A673 (cell line): ENCODE measurements around the gene ZNF827. TPM values are rescaled to one million over a fixed set of nuclear protein-coding genes. Genes with fewer than 3 reads are reported as not detected.

Experiments
- BruUV-seq: library from RNA; stranded (reverse); fragments of 400-500 nt; replicated peaks from 2 replicates; lab custom pipeline; 2021; lab: Mats Ljungman, UMichigan
- CTCF ChIA-PET: fragments of 300-600 bp; sonication (Branson Sonifier 250); formaldehyde crosslinking; loops from one replicate; lab custom pipeline; 2022; ENCODE audit warnings: antibody characterized with exemption; lab: Charles Lee
- POLR2A ChIA-PET: fragments of 300-600 bp; sonication (Branson Sonifier 250); formaldehyde crosslinking; loops from one replicate; lab custom pipeline; 2022; ENCODE audit warnings: antibody characterized with exemption; ENCODE audit not compliant: low non-redundant PET; lab: Charles Lee
- DNase-seq: peaks from one replicate; pipeline ENCODE4 v3.0.0-alpha.2; 2015; ENCODE audit warnings: low spot score
- H3K27ac ChIP-seq: fragments of 200-600 bp; sonication (generic); 2 replicates; pipeline ENCODE4 v1.5.1; 2016; ENCODE audit warnings: mixed run types, low read depth, mild to moderate bottlenecking, mixed read lengths, antibody characterized with exemption, low read length; ENCODE audit not compliant: poor library complexity, severe bottlenecking
- H3K27me3 ChIP-seq: fragments of 200-600 bp; sonication (generic); replicated peaks from 2 replicates; pipeline ENCODE4 v1.6.1; 2017; ENCODE audit warnings: mixed run types, low read depth, mild to moderate bottlenecking, mixed read lengths, antibody characterized with exemption, low read length; ENCODE audit not compliant: insufficient read depth, poor library complexity
- H3K36me3 ChIP-seq: fragments of 200-600 bp; sonication (generic); 2 replicates; pipeline ENCODE4 v1.6.1; 2016; ENCODE audit warnings: mixed run types, mild to moderate bottlenecking, mixed read lengths, antibody characterized with exemption, low read length; ENCODE audit not compliant: insufficient read depth, poor library complexity, severe bottlenecking
- H3K4me1 ChIP-seq: fragments of 200-600 bp; sonication (generic); 2 replicates; pipeline ENCODE4 v1.6.1; 2017; ENCODE audit warnings: mixed run types, mild to moderate bottlenecking, mixed read lengths, antibody characterized with exemption, low read length; ENCODE audit not compliant: insufficient read depth, poor library complexity, severe bottlenecking
- H3K4me3 ChIP-seq: fragments of 200-600 bp; sonication (generic); 2 replicates; pipeline ENCODE4 v1.5.1; 2016; ENCODE audit warnings: low read depth, mixed run types, mild to moderate bottlenecking, mixed read lengths, low read length; ENCODE audit not compliant: poor library complexity, severe bottlenecking
- H3K9me3 ChIP-seq: fragments of 200-600 bp; sonication (generic); 2 replicates; pipeline ENCODE4 v1.6.1; 2016; ENCODE audit warnings: mixed run types, low read depth, mild to moderate bottlenecking, mixed read lengths, antibody characterized with exemption, low read length; ENCODE audit not compliant: poor library complexity, severe bottlenecking
- CTCF ChIP-seq: fragments of 300-800, 200-600 bp; sonication (generic); conservative IDR thresholded peaks from 2 replicates; pipeline ENCODE4 v1.5.1; 2017; ENCODE audit warnings: low read depth, mild to moderate bottlenecking, antibody characterized with exemption, low read length, moderate library complexity, mixed read lengths
- EZH2 ChIP-seq: fragments of 200-600 bp; sonication (generic); IDR thresholded peaks from 2 replicates; pipeline ENCODE4 v1.6.1; 2017; ENCODE audit warnings: borderline replicate concordance, low read depth, mild to moderate bottlenecking, mixed read lengths, antibody characterized with exemption, low read length; ENCODE audit not compliant: poor library complexity, severe bottlenecking
- intact Hi-C: fragments of 100-400 bp; cut with micrococcal nuclease; formaldehyde crosslinking; loops from one replicate; pipeline ENCODE4 v1.10.0; 2022; ENCODE audit not compliant: unreplicated experiment
- total RNA-seq: library from RNA; stranded (reverse); gene quantifications from 2 replicates; pipeline ENCODE4 v1.2.3, GENCODE V29; 2021

The ZNF827 gene
- total RNA-seq, 1 experiment from 2014 or later, result 20.0 TPM

DNA sequence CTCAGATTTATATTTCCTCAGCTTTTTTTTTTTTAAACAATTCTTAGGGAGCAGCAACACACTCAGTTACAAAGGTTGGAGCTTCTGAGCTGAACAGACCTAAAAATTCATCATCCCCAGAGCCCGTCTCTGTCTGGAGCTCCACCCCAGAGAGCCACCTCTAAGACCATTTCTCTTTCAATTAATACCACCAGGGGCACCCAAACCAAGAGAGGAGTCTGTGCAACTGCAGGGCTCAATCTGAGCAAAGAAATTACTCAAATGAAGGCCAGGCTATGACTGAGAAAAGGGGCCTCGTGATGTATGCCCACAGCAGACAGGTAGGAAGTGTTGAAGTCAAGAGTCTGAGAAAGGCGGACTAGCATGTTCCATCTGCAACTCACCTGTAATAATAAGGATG is 163.2 kb downstream of the ZNF827 start:
- Histone ChIP-seq H3K4me1 (no peaks in the 10 kb centered on the region), H3K9me3 (no peaks in the 10 kb centered on the region), H3K36me3 (peaks cover 12% of the 10 kb centered on the region), H3K27me3 (no peaks in the 10 kb centered on the region), H3K27ac (no peak overlapping the region), H3K4me3 (no peak overlapping the region)
- POLR2A ChIA-PET, result no interaction called here
- intact Hi-C loops, result no loop called here
- DNase-seq, result no peak
- BruUV-seq, result no TSS peak
- CTCF ChIA-PET, result no interaction called here
- TF ChIP-seq EZH2 (no peak), CTCF (0 out of 2 replicates have a peak, but pooled peaks have one; percentile 16)

DNA sequence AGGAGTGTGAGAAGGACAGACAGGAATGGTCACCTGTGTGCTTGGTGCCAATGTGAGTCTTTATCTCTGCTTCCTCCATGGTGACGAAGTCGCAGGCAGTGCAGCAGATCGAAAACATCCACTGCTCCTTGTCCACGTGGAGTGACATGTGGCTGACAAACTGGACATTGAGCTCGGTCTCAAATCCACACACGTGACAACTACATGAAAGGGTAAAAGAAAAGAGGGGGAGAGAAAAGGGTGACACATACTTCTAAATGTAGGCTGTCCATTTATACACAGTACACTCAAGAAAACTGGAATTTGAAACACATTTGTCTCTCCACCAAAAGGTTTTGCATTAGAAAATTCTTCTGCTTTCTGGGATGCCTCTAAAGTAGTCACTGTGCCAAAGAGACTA is 164.2 kb downstream of the ZNF827 start:
- Histone ChIP-seq H3K4me1 (no peaks in the 10 kb centered on the region), H3K4me3 (no peak overlapping the region), H3K27me3 (no peaks in the 10 kb centered on the region), H3K27ac (no peak overlapping the region), H3K36me3 (peaks cover 12% of the 10 kb centered on the region), H3K9me3 (no peaks in the 10 kb centered on the region)
- BruUV-seq, result no TSS peak
- CTCF ChIA-PET, result no interaction called here
- no peak for DNase-seq
- POLR2A ChIA-PET, result no interaction called here
- intact Hi-C loops, result no loop called here
- TF ChIP-seq EZH2 (no peak), CTCF (no peak)

DNA sequence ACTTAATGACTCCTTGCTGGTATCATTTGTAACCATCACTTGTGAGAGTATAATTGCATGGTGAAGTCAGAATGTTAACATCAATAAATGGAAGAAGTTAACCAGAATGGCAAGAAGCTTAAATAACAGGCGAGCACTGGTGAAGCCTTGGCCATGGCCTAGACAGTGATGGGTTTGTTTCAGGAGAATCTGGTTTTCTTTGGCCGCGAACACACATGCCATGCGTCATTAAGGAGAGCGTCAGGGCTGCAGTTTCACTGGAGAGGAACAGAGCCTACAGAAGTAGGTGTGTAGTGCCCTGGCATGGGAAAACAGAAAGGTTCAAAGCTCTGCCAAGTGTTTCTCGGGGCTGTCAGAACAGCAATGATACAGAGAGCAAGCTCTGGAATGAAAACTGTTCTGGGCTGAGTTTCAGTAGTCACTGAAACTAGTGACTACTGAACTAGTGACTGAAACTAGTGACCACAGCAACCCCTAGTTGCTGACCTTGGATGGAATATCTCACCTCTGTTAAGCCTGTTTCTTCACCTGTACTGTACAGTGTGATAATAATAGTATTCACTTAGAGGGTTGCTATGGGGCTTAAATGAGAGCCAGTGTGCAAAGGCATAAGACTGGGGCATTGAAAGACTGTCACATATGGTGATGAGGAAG is 164.9 kb downstream of the ZNF827 start:
- Histone ChIP-seq H3K36me3 (peaks cover 12% of the 10 kb centered on the region), H3K27ac (no peak overlapping the region), H3K9me3 (no peaks in the 10 kb centered on the region), H3K4me3 (no peak overlapping the region), H3K4me1 (no peaks in the 10 kb centered on the region), H3K27me3 (no peaks in the 10 kb centered on the region)
- intact Hi-C loops, result no loop called here
- TF ChIP-seq CTCF, result no peak
- TF ChIP-seq EZH2, result no peak
- POLR2A ChIA-PET, result no interaction called here
- no TSS peak for BruUV-seq
- CTCF ChIA-PET, result no interaction called here
- DNase-seq, result no peak
